B cell (primary cell): ENCODE results near the gene ODC1. TPM values are rescaled to one million over a fixed set of nuclear protein-coding genes. Genes with fewer than 3 reads are reported as not detected.

ENCODE experiments used
- ATAC-seq: fragments of 200-7000 bp; cut with Tn5 transposase; one replicate; pipeline ENCODE4 v1.10.0; 2021; ENCODE audit warnings: low read depth, mild to moderate bottlenecking, moderate number of reproducible peaks, moderate library complexity
- CTCF ChIA-PET: fragments of 350-600 bp; sonication (Branson Sonifier 250); formaldehyde crosslinking; loops from one replicate; lab custom pipeline; 2021; ENCODE audit warnings: antibody characterized with exemption, inconsistent platforms; lab: Charles Lee
- POLR2A ChIA-PET: fragments of 350-600 bp; sonication (Branson Sonifier 250); formaldehyde crosslinking; loops from one replicate; lab custom pipeline; 2021; ENCODE audit warnings: antibody characterized with exemption; lab: Charles Lee
- DNase-seq: peaks from one replicate; pipeline ENCODE4 v3.0.0; 2013
- H2AFZ ChIP-seq: 2 replicates; pipeline ENCODE4 v1.6.1; 2012; ENCODE audit warnings: mild to moderate bottlenecking, low read depth, low read length; ENCODE audit not compliant: insufficient read depth, poor library complexity, severe bottlenecking
- H3K27ac ChIP-seq, 2 donors: 1 replicate in 1 of 2; 2 replicates in 1 of 2; pipeline ENCODE4 v1.5.1; 2012 to 2013; ENCODE audit warnings: low read length in 2 of 2, mild to moderate bottlenecking in 2 of 2, moderate library complexity in 1 of 2
- H3K27me3 ChIP-seq, 4 experiments: fragments of 200-600 bp in 1 of 4; sonication (generic) in 1 of 4; replicated peaks in 1 of 4; 1 replicate in 2 of 4; 2 replicates in 2 of 4; pipeline versions ENCODE4 v1.6.1 to v1.7.0; 2013 to 2016; ENCODE audit warnings: low read length in 3 of 4, mild to moderate bottlenecking in 2 of 4, mixed read lengths in 1 of 4, moderate library complexity in 1 of 4; ENCODE audit not compliant: insufficient read depth in 4 of 4, control insufficient read depth in 3 of 4; ENCODE audit errors: control extremely low read depth in 1 of 4
- H3K36me3 ChIP-seq, 2 experiments: replicated peaks in 1 of 2; 1 replicate in 1 of 2; 2 replicates in 1 of 2; pipeline versions ENCODE4 v1.6.1 to v1.7.1; 2013; ENCODE audit warnings: low read length in 1 of 2; ENCODE audit not compliant: insufficient read depth in 2 of 2, control insufficient read depth in 1 of 2; ENCODE audit errors: control extremely low read depth in 1 of 2, extremely low read depth in 1 of 2
- H3K4me1 ChIP-seq, 2 donors: fragments of 200-600 bp in 1 of 2; sonication (generic) in 1 of 2; 1 replicate in 1 of 2; 2 replicates in 1 of 2; pipeline versions ENCODE4 v1.5.1 to v1.6.1; 2013 to 2017; ENCODE audit warnings: low read length in 2 of 2; ENCODE audit not compliant: control insufficient read depth in 2 of 2, insufficient read depth in 2 of 2
- H3K4me2 ChIP-seq: replicated peaks from 2 replicates; pipeline ENCODE3; 2012; ENCODE audit warnings: mild to moderate bottlenecking, low read depth, low read length; ENCODE audit not compliant: poor library complexity, severe bottlenecking
- H3K4me3 ChIP-seq, 5 experiments: fragments of 200-600 bp in 1 of 5; sonication (generic) in 1 of 5; 1 replicate in 3 of 5; 2 replicates in 2 of 5; pipeline versions ENCODE4 v1.5.1 to v1.7.0; 2011 to 2016; ENCODE audit warnings: low read length in 4 of 5, mild to moderate bottlenecking in 4 of 5, low read depth in 2 of 5, control low read depth in 1 of 5, moderate library complexity in 1 of 5; ENCODE audit not compliant: insufficient read depth in 1 of 5; ENCODE audit errors: control extremely low read depth in 1 of 5, extremely low read depth in 1 of 5
- H3K79me2 ChIP-seq: fragments of 200-600 bp; sonication (generic); one replicate; pipeline ENCODE4 v1.6.0; 2016; ENCODE audit warnings: low read length; ENCODE audit not compliant: control insufficient read depth, insufficient read depth
- H3K9ac ChIP-seq: fragments of 200-600 bp; sonication (generic); 2 replicates; pipeline ENCODE4 v1.6.1; 2017; ENCODE audit warnings: mild to moderate bottlenecking, low read length, moderate library complexity
- H3K9me3 ChIP-seq, 3 donors: one replicate each; pipeline versions ENCODE4 v1.6.1 to v1.7.1; 2013; ENCODE audit warnings: low read length in 2 of 3; ENCODE audit not compliant: control insufficient read depth in 2 of 3, insufficient read depth in 1 of 3; ENCODE audit errors: control extremely low read depth in 1 of 3
- H4K20me1 ChIP-seq: 2 replicates; pipeline ENCODE4 v1.6.0; 2012; ENCODE audit warnings: mild to moderate bottlenecking, low read length; ENCODE audit not compliant: insufficient read depth, control insufficient read depth, poor library complexity, severe bottlenecking
- H3K27ac Mint-ChIP-seq: one replicate; pipeline ENCODE4 v1.8.0; 2021; ENCODE audit warnings: mixed read lengths
- H3K27me3 Mint-ChIP-seq: one replicate; pipeline ENCODE4 v1.8.0; 2021; ENCODE audit warnings: mixed read lengths
- H3K4me1 Mint-ChIP-seq: one replicate; pipeline ENCODE4 v1.8.0; 2021; ENCODE audit warnings: mixed read lengths
- H3K4me3 Mint-ChIP-seq: one replicate; pipeline ENCODE4 v1.8.0; 2021; ENCODE audit warnings: mixed read lengths
- H3K9me3 Mint-ChIP-seq: one replicate; pipeline ENCODE4 v1.8.0; 2022; ENCODE audit warnings: mixed read lengths; ENCODE audit not compliant: insufficient read depth
- CTCF ChIP-seq: fragments of 200-600 bp; IDR thresholded peaks from one replicate; pipeline ENCODE4 v1.8.0; 2022; ENCODE audit warnings: antibody characterized with exemption, mild to moderate bottlenecking
- EZH2 ChIP-seq: IDR thresholded peaks from 2 replicates; pipeline ENCODE4 v1.6.1; 2012; ENCODE audit warnings: borderline replicate concordance, low read depth, mild to moderate bottlenecking, moderate library complexity, low read length; ENCODE audit not compliant: insufficient read depth, poor library complexity, severe bottlenecking
- WGBS: methylation state at CpG from one replicate; pipeline ENCODE4 v1.1.5; 2013; ENCODE audit warnings: missing lambda C conversion rate; ENCODE audit not compliant: insufficient coverage; 5-methylcytosine and 5-hydroxymethylcytosine counted together
- intact Hi-C: fragments of 100-400 bp; cut with micrococcal nuclease; formaldehyde crosslinking; loops from one replicate; pipeline ENCODE4 v1.10.0; 2022
- polyA plus RNA-seq: library from polyadenylated mRNA; depleted of rRNA; stranded (reverse); fragments of >200 nt; gene quantifications from 2 replicates; pipeline ENCODE4 v1.2.3, GENCODE V29; 2012
- total RNA-seq, 2 donors: library from RNA; stranded (reverse); fragments of 120-200 nt in 1 of 2; gene quantifications; 1 replicate in 1 of 2; 2 replicates in 1 of 2; pipeline versions ENCODE4 v1.2.3 to v1.2.4, GENCODE V29; 2013 to 2022

ODC1 gene
- total and polyA plus RNA-seq, 2 donors (not counting 1 experiment from before 2014, with no cell fraction given) = 88.7 to 171 TPM

- TF ChIP-seq CTCF (no peak), EZH2 (no peak)
- Histone ChIP-seq H2AFZ (no peak overlapping the region), H3K36me3 (peaks cover 0 to 1% of the 10 kb centered on the region in 2 experiments), H3K4me3 (no peak overlapping the region), H3K27me3 (peaks cover 0 to 4% (median 0%) of the 10 kb centered on the region in 4 experiments), H3K9ac (no peak overlapping the region), H3K4me1 (peaks cover 12 to 18% of the 10 kb centered on the region in 2 donors), H4K20me1 (no peaks in the 10 kb centered on the region), H3K79me2 (no peaks in the 10 kb centered on the region), H3K4me2 (peak overlapping the region; percentile 85), H3K27ac (no peak overlapping the region), H3K9me3 (no peaks in the 10 kb centered on the region)
- intact Hi-C loops = no loop called here
- CTCF ChIA-PET = interaction anchor here (0.7 to 11.0 kb wide), 13 partner anchors 12 to 449 kb away, joined by 3 to 220 read pairs (median 32); partner anchors contain the start of genes CYS1, ODC1 and RRM2
- WGBS = 96% methylated on average over 10 of the region's 10 CpGs
- peaks cover 19% of the 10 kb centered on the region for H3K4me1 Mint-ChIP-seq
- POLR2A ChIA-PET = interaction anchor here (0.7 to 1.6 kb wide), 4 partner anchors 15 to 130 kb away, joined by 3 to 7 read pairs (median 5); partner anchors contain the start of genes HPCAL1 and ODC1
- peak overlapping the region; percentile 0 for H3K27ac Mint-ChIP-seq
- H3K27me3 Mint-ChIP-seq = no peaks in the 10 kb centered on the region
- ATAC-seq = no peak
- no peaks in the 10 kb centered on the region for H3K9me3 Mint-ChIP-seq
- no peak for DNase-seq
- peak overlapping the region; percentile 14 for H3K4me3 Mint-ChIP-seq
Observed at GRCh38 chr2:10433264-10433946, 14.7 kb downstream of the ODC1 start.
